HG02840 (cell line): Measurements from ENCODE around the gene MEIS1.

ENCODE experiments used
- ATAC-seq: cut with Tn5 transposase; IDR thresholded peaks from one replicate; pipeline ENCODE4 v1.9.1; 2021; ENCODE audit warnings: mild to moderate bottlenecking, moderate library complexity, moderate number of reproducible peaks; ENCODE audit not compliant: unreplicated experiment, low FRiP score

MEIS1 gene

DNA sequence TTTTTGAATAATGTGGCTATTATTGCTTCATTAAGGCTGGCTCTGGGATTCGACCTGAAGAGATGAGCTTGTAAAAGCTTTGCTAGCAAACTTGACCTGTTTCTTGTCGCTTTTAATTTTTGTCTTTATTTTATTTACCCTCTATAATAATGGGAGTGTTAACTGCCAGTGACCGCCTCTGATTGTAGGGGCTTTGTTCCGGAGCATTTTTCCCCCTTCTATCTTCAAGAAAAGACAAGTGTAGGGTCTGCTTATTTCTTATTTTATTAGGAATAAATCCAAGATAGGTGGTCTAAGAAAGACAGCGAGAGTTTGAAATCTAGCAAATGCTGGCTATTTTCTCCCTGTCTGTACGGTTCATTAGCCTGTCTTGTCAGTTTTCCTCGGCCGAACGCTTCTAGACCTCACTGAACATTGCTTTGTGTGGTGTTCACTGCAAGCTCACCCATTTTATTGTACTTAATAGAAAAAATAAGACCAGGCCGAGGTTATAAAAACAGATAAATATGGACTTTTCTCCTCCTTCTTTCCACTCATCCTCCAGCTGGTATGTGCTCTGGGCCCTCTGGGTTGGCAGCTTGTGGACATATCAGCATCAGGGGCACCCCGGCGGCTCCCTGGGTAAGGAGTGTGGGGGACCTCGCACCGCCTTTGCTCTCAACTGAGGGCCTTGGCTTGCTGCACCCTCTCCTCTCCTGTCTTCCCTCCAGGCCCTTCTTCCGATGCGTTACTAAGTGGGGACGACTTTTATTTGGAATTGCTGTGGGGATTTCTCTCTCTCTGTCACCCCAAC, 8.5 kb downstream of the MEIS1 start:
- no peak for ATAC-seq

DNA sequence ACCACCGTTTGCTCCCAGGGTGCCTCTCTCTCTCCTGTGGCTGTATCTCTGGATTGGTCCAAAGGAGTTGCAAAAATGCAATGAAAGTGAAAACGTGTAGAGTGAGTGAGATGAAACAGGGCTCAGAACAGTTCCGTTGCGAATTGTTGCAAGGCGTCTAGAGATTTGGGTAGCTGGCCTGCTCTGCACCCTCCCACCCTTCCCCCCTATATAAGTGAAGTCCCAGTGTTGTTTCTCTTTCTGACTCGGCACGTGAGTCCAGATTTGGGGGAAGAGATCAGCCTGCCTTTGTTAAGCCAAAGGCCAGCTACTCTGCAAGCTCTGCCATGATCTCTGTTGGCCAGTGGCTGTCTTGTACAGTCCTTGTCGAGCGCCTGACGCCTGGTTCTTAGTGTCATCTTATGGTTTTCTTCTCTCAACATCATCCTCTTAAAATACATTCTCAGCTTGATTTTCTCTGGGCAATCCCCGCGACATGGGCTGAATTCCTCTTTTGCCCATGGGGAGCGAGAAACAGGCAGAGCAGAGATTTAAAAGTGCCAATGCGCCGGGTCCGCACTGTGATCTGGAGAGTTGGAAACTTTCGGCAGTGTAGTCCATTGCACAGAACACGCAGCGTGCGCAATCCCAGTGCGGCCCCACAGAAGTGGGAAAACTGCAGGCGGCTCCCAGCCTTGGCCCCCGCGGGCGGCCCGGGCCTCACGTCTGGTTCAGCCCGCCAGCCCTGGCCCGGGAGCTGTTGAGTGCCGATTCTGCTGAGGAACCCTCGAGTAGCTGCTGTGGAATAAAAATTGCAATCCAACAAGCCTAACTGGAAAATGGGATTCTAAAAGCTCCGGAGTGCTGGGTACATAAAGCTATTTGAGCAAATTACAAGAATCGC, 9.3 kb downstream of the MEIS1 start:
- ATAC-seq = no peak

- ATAC-seq = no peak
Measured at GRCh38 chr2:66445076-66445924, 10.4 kb downstream of the MEIS1 start.

- no peak for ATAC-seq
Measured at GRCh38 chr2:66445925-66446871, 11.3 kb downstream of the MEIS1 start.

- ATAC-seq = no peak
Measured at GRCh38 chr2:66446941-66447340, 12.0 kb downstream of the MEIS1 start.

- no peak for ATAC-seq
Measured at GRCh38 chr2:66447677-66448076, 12.8 kb downstream of the MEIS1 start.

GRCh38 chr2:66448136-66448991, 13.4 kb downstream of the MEIS1 start:
- ATAC-seq = no peak

DNA sequence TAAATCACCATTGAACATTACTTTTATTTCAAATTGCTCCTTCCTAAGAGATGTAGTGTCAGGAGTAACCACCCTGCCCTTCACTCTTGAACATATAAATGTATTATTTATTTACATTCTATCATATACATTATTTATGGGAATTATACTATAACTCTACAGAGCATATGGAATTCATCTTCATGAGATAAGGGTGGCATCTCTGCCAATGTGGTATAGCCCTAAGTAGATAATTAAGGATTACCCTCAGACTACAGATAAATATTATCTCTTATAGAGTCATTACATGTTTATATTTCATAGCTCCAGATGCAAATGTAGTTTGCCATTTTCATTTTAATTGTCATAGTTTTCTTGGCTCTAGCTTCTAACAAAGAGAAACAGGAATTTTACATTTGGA, 17.3 kb downstream of the MEIS1 start:
- no peak for ATAC-seq

- no peak for ATAC-seq
Measured at GRCh38 chr2:66452917-66453316, 18.0 kb downstream of the MEIS1 start.

GRCh38 chr2:66455490-66455889, 20.6 kb downstream of the MEIS1 start:
- ATAC-seq = no peak

GRCh38 chr2:66456183-66457041, 21.5 kb downstream of the MEIS1 start:
- ATAC-seq = no peak

- no peak for ATAC-seq
Measured at GRCh38 chr2:66457545-66457944, 22.6 kb downstream of the MEIS1 start.

DNA sequence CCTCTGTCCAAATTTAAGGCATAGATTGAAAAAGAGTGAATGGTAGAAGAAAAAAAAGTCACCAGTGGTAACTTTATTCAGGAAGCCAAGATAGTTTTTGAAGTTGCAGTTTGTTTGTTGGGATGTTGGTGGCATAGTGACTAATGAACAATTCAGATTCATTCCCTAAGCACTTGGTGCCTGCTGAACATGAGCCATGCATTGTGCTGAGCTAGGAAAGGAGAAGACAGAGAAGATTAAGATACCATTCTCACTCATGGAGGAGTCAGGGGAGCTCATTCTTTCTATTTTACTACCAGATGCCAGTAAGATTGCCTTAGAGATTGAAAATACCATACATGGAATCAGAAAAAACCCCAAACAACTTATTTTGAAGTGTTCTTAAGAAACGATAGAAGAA, 25.1 kb downstream of the MEIS1 start:
- ATAC-seq = no peak

DNA sequence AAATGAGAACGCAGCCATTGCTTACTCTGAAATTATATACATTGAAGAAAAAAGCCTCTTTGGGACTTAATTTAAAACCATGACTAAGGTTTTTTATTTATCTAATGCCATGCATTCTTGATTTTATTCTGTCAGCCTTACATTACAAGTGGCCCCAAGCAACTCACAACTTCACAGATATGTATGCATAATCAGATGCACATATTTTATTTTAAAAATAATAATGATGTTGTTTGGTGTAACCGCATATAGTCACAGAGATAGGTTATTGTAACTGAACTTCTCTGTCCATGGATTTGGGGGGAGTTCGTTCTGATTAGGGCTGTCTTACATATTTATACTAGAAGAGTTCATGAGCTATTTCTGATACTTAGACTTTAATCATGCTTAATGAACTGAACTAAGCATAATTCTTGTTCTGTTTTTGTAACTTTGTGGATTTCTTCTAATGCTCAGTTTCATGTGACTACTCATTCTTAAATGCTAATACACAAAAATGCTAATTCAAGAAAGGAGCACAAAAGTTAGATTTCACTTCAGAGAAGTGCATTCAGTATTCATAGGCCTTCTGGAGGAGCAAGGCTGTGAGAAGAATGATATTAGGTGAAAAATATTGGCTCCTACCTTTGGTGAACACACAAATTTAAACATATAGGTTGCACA, 26.2 kb downstream of the MEIS1 start:
- no peak for ATAC-seq

- ATAC-seq = no peak
Measured at GRCh38 chr2:66461664-66462500, 27.0 kb downstream of the MEIS1 start.

DNA sequence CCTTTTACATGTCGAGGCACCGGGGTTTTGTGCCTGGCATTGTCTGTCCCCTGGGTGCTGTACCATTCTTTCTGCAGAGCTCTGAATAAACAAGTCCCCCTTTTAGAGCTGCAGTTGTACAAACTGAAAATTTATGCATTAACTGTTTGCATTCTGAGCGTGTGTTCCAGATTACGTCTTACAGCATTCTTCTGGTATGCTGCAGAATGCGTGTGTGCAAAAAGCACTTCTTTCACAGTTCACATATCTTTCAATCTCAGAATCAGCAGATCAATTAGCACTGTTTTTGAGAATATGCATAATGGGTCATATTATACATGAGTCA, 27.5 kb downstream of the MEIS1 start:
- ATAC-seq = no peak
